Stomach (tissue), 9 donors: Measurements from ENCODE around the gene EPHA6. TPM values are rescaled to one million over a fixed set of nuclear protein-coding genes. Genes with fewer than 3 reads are reported as not detected.

Source experiments
- DNase-seq, 2 donors: peaks; one replicate each; pipeline versions ENCODE4 v3.0.0 to v3.0.0-alpha.2; 2013 to 2019
- H3K27ac ChIP-seq, 5 donors: fragments of 200-600 bp in 4 of 5; sonication (generic) in 4 of 5; one replicate each; pipeline ENCODE4 v1.5.1; 2013 to 2019; ENCODE audit warnings: mild to moderate bottlenecking in 1 of 5, moderate library complexity in 1 of 5
- H3K27me3 ChIP-seq, 3 donors: fragments of 200-600 bp; sonication (generic); one replicate each; pipeline ENCODE4 v1.5.1; 2017 to 2019; ENCODE audit warnings: mixed run types in 1 of 3
- H3K36me3 ChIP-seq, 4 donors: fragments of 200-600 bp; sonication (generic); 1 replicate in 3 of 4; 2 replicates in 1 of 4; pipeline ENCODE4 v1.5.1; 2016 to 2019
- H3K4me1 ChIP-seq, 4 donors: fragments of 200-600 bp; sonication (generic); one replicate each; pipeline ENCODE4 v1.5.1; 2016 to 2019
- H3K4me3 ChIP-seq, 4 donors: fragments of 200-600 bp; sonication (generic) in 3 of 4; one replicate each; pipeline ENCODE4 v1.5.1; 2016 to 2019; ENCODE audit warnings: mild to moderate bottlenecking in 1 of 4
- H3K9me3 ChIP-seq, 4 donors: fragments of 200-600 bp; sonication (generic); one replicate each; pipeline ENCODE4 v1.5.1; 2016 to 2019
- EP300 ChIP-seq: sonication (generic); formaldehyde crosslinking; IDR thresholded peaks from one replicate; pipeline ENCODE4 v1.6.1; 2017; ENCODE audit warnings: antibody characterized with exemption
- POLR2A ChIP-seq, 4 donors: fragments of 450-650 bp; IDR thresholded peaks; one replicate each; pipeline ENCODE4 v1.6.1; 2016; ENCODE audit warnings: antibody characterized with exemption in 4 of 4, control low read depth in 2 of 4, mild to moderate bottlenecking in 1 of 4, moderate library complexity in 1 of 4
- POLR2AphosphoS5 ChIP-seq, 3 donors: sonication (generic); formaldehyde crosslinking; IDR thresholded peaks; one replicate each; pipeline ENCODE4 v1.6.1; 2016; ENCODE audit warnings: antibody characterized with exemption in 3 of 3
- WGBS, 5 donors: extraction: QIAGEN DNeasy Blood & Tissue Kit in 3 of 5; methylation state at CpG; one replicate each; pipeline versions ENCODE4 v1.1.5 to v1.1.7; 2013 to 2018; 5-methylcytosine and 5-hydroxymethylcytosine counted together
- intact Hi-C: fragments of 100-400 bp; cut with DNase I; formaldehyde crosslinking; loops from one replicate; pipeline ENCODE4 v1.15.1; 2023; ENCODE audit warnings: low total_unique reads
- polyA plus RNA-seq, 3 donors: library from polyadenylated mRNA; stranded (reverse); fragments of 200-250 nt; gene quantifications; one replicate each; pipeline ENCODE4 v1.2.3, GENCODE V29; 2013
- total RNA-seq, 5 donors: library from RNA; depleted of rRNA; stranded (reverse); fragments of >200 nt; gene quantifications; one replicate each; pipeline versions ENCODE4 v1.1.0 to v1.2.3, GENCODE V29; 2014 to 2016
- TF ChIP-seq, protein P1 (sequence below), 7 experiments: fragments of 450-650 bp in 4 of 7; fragments of 200-600 bp in 3 of 7; sonication (generic) in 3 of 7; IDR thresholded peaks; one replicate each; pipeline ENCODE4 v1.5.1; 2016 to 2019; ENCODE audit warnings: antibody characterized with exemption in 7 of 7, control low read depth in 2 of 7, mild to moderate bottlenecking in 1 of 7
- donor health status: healthy with polysubstance abuse.
- donor health status: Bipolar disorder and iron deficiency.
- donor health status: healthy.

Gene EPHA6
- total and polyA plus RNA-seq, 8 donors = 0.18 to 179 (median 14.7) TPM; not detected in 4

GRCh38 chr3:97293596-97294131, 479.3 kb downstream of the EPHA6 start:
- intact Hi-C loops = no loop called here

GRCh38 chr3:97297032-97297431, 482.6 kb downstream of the EPHA6 start:
- Histone ChIP-seq H3K27ac (no peak overlapping the region), H3K27me3 (no peaks in the 10 kb centered on the region), H3K36me3 (no peaks in the 10 kb centered on the region), H3K4me3 (no peak overlapping the region), H3K9me3 (peaks cover 0 to 20% (median 8%) of the 10 kb centered on the region in 4 donors), H3K4me1 (no peaks in the 10 kb centered on the region)
- TF ChIP-seq, protein P1, sequence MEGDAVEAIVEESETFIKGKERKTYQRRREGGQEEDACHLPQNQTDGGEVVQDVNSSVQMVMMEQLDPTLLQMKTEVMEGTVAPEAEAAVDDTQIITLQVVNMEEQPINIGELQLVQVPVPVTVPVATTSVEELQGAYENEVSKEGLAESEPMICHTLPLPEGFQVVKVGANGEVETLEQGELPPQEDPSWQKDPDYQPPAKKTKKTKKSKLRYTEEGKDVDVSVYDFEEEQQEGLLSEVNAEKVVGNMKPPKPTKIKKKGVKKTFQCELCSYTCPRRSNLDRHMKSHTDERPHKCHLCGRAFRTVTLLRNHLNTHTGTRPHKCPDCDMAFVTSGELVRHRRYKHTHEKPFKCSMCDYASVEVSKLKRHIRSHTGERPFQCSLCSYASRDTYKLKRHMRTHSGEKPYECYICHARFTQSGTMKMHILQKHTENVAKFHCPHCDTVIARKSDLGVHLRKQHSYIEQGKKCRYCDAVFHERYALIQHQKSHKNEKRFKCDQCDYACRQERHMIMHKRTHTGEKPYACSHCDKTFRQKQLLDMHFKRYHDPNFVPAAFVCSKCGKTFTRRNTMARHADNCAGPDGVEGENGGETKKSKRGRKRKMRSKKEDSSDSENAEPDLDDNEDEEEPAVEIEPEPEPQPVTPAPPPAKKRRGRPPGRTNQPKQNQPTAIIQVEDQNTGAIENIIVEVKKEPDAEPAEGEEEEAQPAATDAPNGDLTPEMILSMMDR (IDR thresholded peaks at IDR 0.05) = no peak
- TF ChIP-seq POLR2A (IDR thresholded peaks at IDR 0.05) (no peak), EP300 (no peak)
- 25 to 60% (median 42%) methylated on average over 1 of the region's 1 CpG for whole genome bisulfite sequencing, 5 donors
- intact Hi-C loops = no loop called here
- DNase-seq = no peak

More at GRCh38 chr3:97293596-97294131, 479.3 kb downstream of the EPHA6 start:
- H3K27ac ChIP-seq = no peak overlapping the region
- TF ChIP-seq POLR2A (IDR thresholded peaks at IDR 0.05) (no peak), EP300 (no peak), POLR2AphosphoS5 (IDR thresholded peaks at IDR 0.05) (no peak)
- TF ChIP-seq, protein P1 (IDR thresholded peaks at IDR 0.05) = no peak
- no peaks in the 10 kb centered on the region for H3K4me1 ChIP-seq
- H3K36me3 ChIP-seq = no peaks in the 10 kb centered on the region
- H3K4me3 ChIP-seq = no peak overlapping the region
- no peak for DNase-seq
- H3K9me3 ChIP-seq = peaks cover 0 to 20% (median 8%) of the 10 kb centered on the region in 4 donors
- WGBS, 5 donors = 80 to 100% (median 84%) methylated on average over 2 to 5 of the region's 5 CpGs
- H3K27me3 ChIP-seq = no peaks in the 10 kb centered on the region

DNA sequence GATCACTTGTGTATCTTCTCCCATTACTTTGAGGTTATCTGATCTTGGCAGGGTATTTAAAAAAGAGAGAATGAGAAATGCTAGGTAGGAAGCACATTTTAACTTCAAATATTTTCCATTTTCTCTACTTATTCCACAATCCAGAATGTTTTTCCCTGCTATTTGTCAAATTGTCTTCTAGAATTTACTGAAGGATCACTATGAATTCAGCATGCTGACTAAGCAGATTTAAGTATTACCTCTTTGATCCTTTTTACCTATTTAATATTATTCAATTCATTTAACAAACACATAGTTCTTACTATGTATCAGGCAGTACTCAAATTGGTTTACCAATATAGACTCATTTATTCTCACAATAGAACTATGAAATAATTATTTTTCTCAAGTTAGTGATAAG, 486.7 kb downstream of the EPHA6 start:
- no peak overlapping the region for H3K4me3 ChIP-seq
- H3K36me3 ChIP-seq = no peaks in the 10 kb centered on the region
- H3K27me3 ChIP-seq = no peaks in the 10 kb centered on the region
- TF ChIP-seq, protein P1 (IDR thresholded peaks at IDR 0.05) = no peak
- no peak for TF ChIP-seq POLR2A (IDR thresholded peaks at IDR 0.05)
- no peak for TF ChIP-seq EP300
- TF ChIP-seq POLR2AphosphoS5 (IDR thresholded peaks at IDR 0.05) = no peak
- intact Hi-C loops = no loop called here
- DNase-seq = no peak
- no peak overlapping the region for H3K27ac ChIP-seq
- no peaks in the 10 kb centered on the region for H3K4me1 ChIP-seq
- H3K9me3 ChIP-seq = peaks cover 0 to 12% (median 6%) of the 10 kb centered on the region in 4 donors

GRCh38 chr3:97306226-97306625, 491.8 kb downstream of the EPHA6 start:
- H3K4me3 ChIP-seq = no peak overlapping the region
- peaks cover 0 to 9% (median 3%) of the 10 kb centered on the region in 4 donors for H3K9me3 ChIP-seq
- no peaks in the 10 kb centered on the region for H3K36me3 ChIP-seq
- H3K27ac ChIP-seq = no peak overlapping the region
- WGBS, 5 donors = 35 to 52% (median 46%) methylated on average over 1 of the region's 1 CpG
- no peaks in the 10 kb centered on the region for H3K4me1 ChIP-seq
- TF ChIP-seq POLR2AphosphoS5 (IDR thresholded peaks at IDR 0.05) (no peak), POLR2A (IDR thresholded peaks at IDR 0.05) (no peak), EP300 (no peak)
- TF ChIP-seq, protein P1 (IDR thresholded peaks at IDR 0.05) = no peak
- intact Hi-C loops = no loop called here
- no peak for DNase-seq
- no peaks in the 10 kb centered on the region for H3K27me3 ChIP-seq
